ENCODE results near the gene OLFML2B.
A peak's percentile ranks its signal among the peaks of the same experiment; 100 is the strongest.

Gene OLFML2B

GRCh38 chr1:162004441-162004950 is 19.2 kb downstream of the OLFML2B start:
- DNase-seq, result no peak

GRCh38 chr1:162003830-162004215 is 19.8 kb downstream of the OLFML2B start:
- DNase-seq, result peak; percentile 80

- peak; percentile 98 for DNase-seq
These were observed 20.4 kb downstream of the OLFML2B start for GRCh38 chr1:162003061-162003829.

- DNase-seq, result no peak
These were observed 23.6 kb downstream of the OLFML2B start for GRCh38 chr1:162000053-162000420.

- DNase-seq, result no peak
These were observed 24.2 kb downstream of the OLFML2B start for GRCh38 chr1:161999301-162000052.

- no peak for DNase-seq
These were observed 24.9 kb downstream of the OLFML2B start for GRCh38 chr1:161998811-161999210.

GRCh38 chr1:161997152-161997551 is 26.5 kb downstream of the OLFML2B start:
- DNase-seq, result no peak

- peak; percentile 38 for DNase-seq
These were observed 29.4 kb downstream of the OLFML2B start for GRCh38 chr1:161994175-161994668.

- DNase-seq, result no peak
These were observed 30.1 kb downstream of the OLFML2B start for GRCh38 chr1:161993576-161993975.

GRCh38 chr1:161989786-161990185 is 33.9 kb downstream of the OLFML2B start:
- DNase-seq, result no peak

- DNase-seq, result peak; percentile 45
These were observed 34.6 kb downstream of the OLFML2B start for GRCh38 chr1:161989108-161989507.

GRCh38 chr1:161988413-161988812 is 35.3 kb downstream of the OLFML2B start:
- DNase-seq, result no peak

GRCh38 chr1:161987872-161988271 is 35.8 kb downstream of the OLFML2B start:
- DNase-seq, result no peak

GRCh38 chr1:161987303-161987702 is 36.4 kb downstream of the OLFML2B start:
- peak; percentile 42 for DNase-seq

- DNase-seq, result no peak
These were observed 37.3 kb downstream of the OLFML2B start for GRCh38 chr1:161986328-161986727.

GRCh38 chr1:161985301-161985822 is 38.3 kb downstream of the OLFML2B start:
- no peak for DNase-seq

- DNase-seq, result no peak
These were observed 39.9 kb downstream of the OLFML2B start for GRCh38 chr1:161983725-161984124.

- DNase-seq, result no peak
These were observed 40.8 kb downstream of the OLFML2B start for GRCh38 chr1:161982917-161983316.

GRCh38 chr1:161982507-161982895 is 41.2 kb downstream of the OLFML2B start:
- DNase-seq, result no peak

GRCh38 chr1:161981735-161982506 is 41.7 kb downstream of the OLFML2B start:
- no peak for DNase-seq

GRCh38 chr1:161981126-161981525 is 42.5 kb downstream of the OLFML2B start:
- DNase-seq, result no peak

- DNase-seq, result no peak
These were observed 45.5 kb downstream of the OLFML2B start for GRCh38 chr1:161978011-161978790.

Measured in fibroblast of upper back skin (primary cell).